ENCODE measurements around the gene MFNG. TPM values are rescaled to one million over a fixed set of nuclear protein-coding genes. Genes with fewer than 3 reads are reported as not detected.

Gene MFNG
- total RNA-seq, 1 donor from 2014 or later: 0.82 TPM

- peaks cover 7% of the 10 kb centered on the region for H3K4me1 Mint-ChIP-seq (ENCODE audit: unreplicated experiment)
These were observed 34.6 kb upstream of the MFNG start for GRCh38 chr22:37520776-37521191.

DNA sequence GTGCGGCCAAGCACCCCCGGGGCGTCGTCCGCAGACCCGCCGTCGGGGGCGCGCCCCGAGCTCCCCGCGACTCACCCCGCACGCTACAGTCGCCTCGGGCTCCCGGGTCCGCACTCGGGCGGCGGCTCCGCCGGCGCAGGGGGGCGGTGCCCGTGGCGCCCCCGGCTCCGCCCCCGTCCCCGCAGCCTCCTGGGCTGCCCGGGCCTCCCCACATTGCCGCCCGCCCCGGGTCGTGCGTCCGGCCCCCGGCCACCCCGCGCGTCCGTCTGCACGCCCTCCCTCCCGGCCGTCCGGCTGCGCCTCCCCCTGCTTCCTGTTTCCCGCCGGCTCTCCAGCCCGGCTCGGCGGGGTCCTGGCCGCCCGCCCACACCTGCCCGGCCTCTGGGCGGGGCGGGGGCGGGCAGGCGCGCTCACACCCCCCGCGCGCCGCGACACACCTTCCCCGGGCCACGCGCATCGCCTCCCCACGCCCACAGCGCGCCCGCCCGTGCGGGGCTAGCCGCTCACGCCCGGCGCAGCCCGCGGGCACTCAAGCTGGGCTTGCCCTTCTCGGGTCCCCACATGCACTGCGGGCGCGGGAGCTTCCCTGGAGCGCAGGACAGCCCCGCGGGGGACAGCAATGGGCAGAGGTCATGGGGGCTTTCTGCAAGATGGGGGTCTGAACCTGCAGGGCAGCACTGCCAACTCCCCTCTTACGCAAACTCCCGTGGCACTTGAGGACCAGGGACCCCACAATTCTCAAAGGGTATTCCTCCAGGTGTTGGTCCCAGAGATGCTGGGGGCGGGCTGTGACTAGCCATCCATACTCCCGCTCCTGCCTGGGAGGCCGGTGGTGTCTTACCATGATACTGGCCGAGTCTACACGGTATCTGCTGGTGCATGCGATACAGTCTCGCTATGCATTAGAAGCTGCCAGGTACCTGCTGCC, 33.3 kb upstream of the MFNG start, which contains the start of gene CARD10:
TSS of gene CARD10 (minus strand) at position 148 of the 928 bp plus-strand sequence. CDS start 215 bp downstream, outside the sequence.
- peaks cover 38% of the 10 kb centered on the region for H3K27me3 Mint-ChIP-seq
- no peak for DNase-seq (ENCODE audit: extremely low spot score, unreplicated experiment)
- no peak for TF ChIP-seq CTCF (conservative IDR thresholded peaks at IDR 0.05)
- H3K4me1 Mint-ChIP-seq (ENCODE audit: unreplicated experiment): peaks cover 11% of the 10 kb centered on the region
- H3K9me3 Mint-ChIP-seq: no peaks in the 10 kb centered on the region
- peak within 1 kb of the TSS; percentile 91 for H3K4me3 Mint-ChIP-seq
- H3K36me3 Mint-ChIP-seq: peaks cover 3% of the 10 kb centered on the region
- peak within 1 kb of the TSS; percentile 79 for H3K27ac Mint-ChIP-seq

More at GRCh38 chr22:37520776-37521191, 34.6 kb upstream of the MFNG start:
- H3K27ac Mint-ChIP-seq: no peak overlapping the region
- H3K4me3 Mint-ChIP-seq: peak overlapping the region; percentile 57
- H3K9me3 Mint-ChIP-seq: no peaks in the 10 kb centered on the region
- H3K36me3 Mint-ChIP-seq: no peaks in the 10 kb centered on the region
- TF ChIP-seq CTCF (conservative IDR thresholded peaks at IDR 0.05): no peak
- no peak for DNase-seq (ENCODE audit: extremely low spot score, unreplicated experiment)
- peaks cover 38% of the 10 kb centered on the region for H3K27me3 Mint-ChIP-seq

GRCh38 chr22:37518509-37519267, 32.5 kb upstream of the MFNG start:
- Mint-ChIP-seq H3K9me3 (no peaks in the 10 kb centered on the region), H3K4me3 (peak overlapping the region; percentile 91), H3K27ac (peak overlapping the region; percentile 79), H3K36me3 (peaks cover 3% of the 10 kb centered on the region), H3K27me3 (peaks cover 38% of the 10 kb centered on the region), H3K4me1 (ENCODE audit: unreplicated experiment) (peaks cover 16% of the 10 kb centered on the region)
- TF ChIP-seq CTCF (conservative IDR thresholded peaks at IDR 0.05): no peak
- DNase-seq (ENCODE audit: extremely low spot score, unreplicated experiment): no peak

DNA sequence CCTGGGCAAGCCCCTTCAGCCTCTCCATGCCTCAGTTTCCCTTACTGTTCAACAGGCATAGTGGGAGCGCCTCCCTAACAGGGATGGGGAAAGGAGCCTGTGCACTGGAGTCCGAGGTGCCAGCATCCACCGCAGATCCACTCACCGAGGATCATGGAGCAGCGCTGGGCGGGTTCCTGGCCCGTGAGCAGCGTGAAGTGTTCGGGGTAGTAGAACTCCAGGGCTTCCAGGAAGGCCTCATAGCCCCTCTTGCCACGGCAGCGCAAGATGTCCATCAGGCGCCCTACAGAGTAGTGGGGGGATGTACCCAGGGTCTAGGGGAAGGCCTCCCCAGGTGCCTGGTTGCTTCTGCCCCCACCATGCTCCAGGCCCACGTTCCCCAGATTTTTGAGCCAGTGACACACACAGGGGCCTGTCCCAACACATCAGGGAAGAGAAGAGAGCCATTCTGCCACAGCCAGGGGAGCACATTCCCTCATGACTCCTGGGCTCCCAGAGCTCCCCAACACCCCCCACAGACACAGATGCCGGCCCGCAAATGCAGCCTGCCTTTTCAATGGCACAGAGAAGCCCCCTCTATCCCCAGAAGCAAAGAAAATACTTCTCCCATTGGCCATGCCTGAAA, 31.8 kb upstream of the MFNG start:
- Mint-ChIP-seq H3K27ac (peak overlapping the region; percentile 79), H3K4me1 (ENCODE audit: unreplicated experiment) (peaks cover 16% of the 10 kb centered on the region), H3K4me3 (peak overlapping the region; percentile 91), H3K36me3 (peaks cover 3% of the 10 kb centered on the region), H3K27me3 (peaks cover 34% of the 10 kb centered on the region), H3K9me3 (no peaks in the 10 kb centered on the region)
- no peak for TF ChIP-seq CTCF (conservative IDR thresholded peaks at IDR 0.05)
- no peak for DNase-seq (ENCODE audit: extremely low spot score, unreplicated experiment)

- Mint-ChIP-seq H3K27ac (no peak overlapping the region), H3K4me3 (no peak overlapping the region), H3K36me3 (peaks cover 3% of the 10 kb centered on the region), H3K27me3 (peaks cover 21% of the 10 kb centered on the region), H3K4me1 (ENCODE audit: unreplicated experiment) (peaks cover 29% of the 10 kb centered on the region), H3K9me3 (no peaks in the 10 kb centered on the region)
- DNase-seq (ENCODE audit: extremely low spot score, unreplicated experiment): no peak
- TF ChIP-seq CTCF (conservative IDR thresholded peaks at IDR 0.05): no peak
These were observed 30.3 kb upstream of the MFNG start for GRCh38 chr22:37516456-37516855.

All from type B pancreatic cell (in vitro differentiated cells).